Left ventricle myocardium inferior (tissue), 1 donor: ENCODE results near the gene TCTN2. TPM values are rescaled to one million over a fixed set of nuclear protein-coding genes. Genes with fewer than 3 reads are reported as not detected.

Source experiments
- DNase-seq: peaks from one replicate; pipeline ENCODE4 v3.0.0-alpha.2; 2020
- H3K27ac ChIP-seq: fragments of 200-600 bp; replicated peaks from 2 replicates; pipeline ENCODE4 v1.8.0; 2021
- H3K27me3 ChIP-seq: fragments of 200-600 bp; 2 replicates; pipeline ENCODE4 v1.8.0; 2021; ENCODE audit warnings: low read depth
- H3K36me3 ChIP-seq: fragments of 200-600 bp; 2 replicates; pipeline ENCODE4 v1.8.0; 2021
- H3K4me1 ChIP-seq: fragments of 200-600 bp; 2 replicates; pipeline ENCODE4 v1.8.0; 2021
- H3K4me3 ChIP-seq: fragments of 200-600 bp; 2 replicates; pipeline ENCODE4 v1.8.0; 2021; ENCODE audit warnings: mild to moderate bottlenecking, moderate library complexity
- H3K9me3 ChIP-seq: fragments of 200-600 bp; replicated peaks from 2 replicates; pipeline ENCODE4 v1.8.0; 2021
- CTCF ChIP-seq: fragments of 200-600 bp; IDR thresholded peaks from 2 replicates; pipeline ENCODE4 v1.8.0; 2021; ENCODE audit warnings: antibody characterized with exemption, mild to moderate bottlenecking, borderline replicate concordance
- intact Hi-C: fragments of 100-400 bp; cut with micrococcal nuclease; formaldehyde crosslinking; loops from one replicate; pipeline ENCODE4 v1.11.0; 2022
- total RNA-seq: library from RNA; stranded (reverse); fragmentation: NEBNext Ultra II Directional; extraction: Animal tissue kit (Norgen Biotek cat#: 25700); gene quantifications from one replicate; pipeline ENCODE4 v1.2.1, GENCODE V29; 2021
- donor health status: DM: no; HTN: yes; CAD: no; lungs with severe emphysema.

The TCTN2 gene
- total RNA-seq, 1 donor from 2014 or later = 3.9 TPM

GRCh38 chr12:123707466-123707865 is 36.6 kb downstream of the TCTN2 start:
- no peak overlapping the region for H3K4me3 ChIP-seq
- H3K36me3 ChIP-seq = peaks cover 21% of the 10 kb centered on the region
- no peak overlapping the region for H3K27ac ChIP-seq
- H3K4me1 ChIP-seq = peaks cover 10% of the 10 kb centered on the region
- H3K27me3 ChIP-seq = no peaks in the 10 kb centered on the region
- intact Hi-C loops = no loop called here
- DNase-seq = no peak
- H3K9me3 ChIP-seq = no peaks in the 10 kb centered on the region
- no peak for TF ChIP-seq CTCF

GRCh38 chr12:123712780-123713319 is 41.9 kb downstream of the TCTN2 start:
- Histone ChIP-seq H3K9me3 (no peaks in the 10 kb centered on the region), H3K27me3 (no peaks in the 10 kb centered on the region), H3K4me3 (peak overlapping the region; percentile 100), H3K4me1 (peaks cover 40% of the 10 kb centered on the region), H3K36me3 (no peaks in the 10 kb centered on the region), H3K27ac (peak overlapping the region; percentile 81)
- TF ChIP-seq CTCF = no peak
- intact Hi-C loops = no loop called here
- DNase-seq = no peak

GRCh38 chr12:123713398-123713797 is 42.5 kb downstream of the TCTN2 start:
- TF ChIP-seq CTCF = no peak
- Histone ChIP-seq H3K36me3 (no peaks in the 10 kb centered on the region), H3K27ac (no peak overlapping the region)

GRCh38 chr12:123713823-123714585 is 43.1 kb downstream of the TCTN2 start:
- Histone ChIP-seq H3K27ac (no peak overlapping the region), H3K9me3 (no peaks in the 10 kb centered on the region), H3K4me1 (peaks cover 40% of the 10 kb centered on the region), H3K4me3 (peak overlapping the region; percentile 100), H3K27me3 (no peaks in the 10 kb centered on the region), H3K36me3 (peaks cover 3% of the 10 kb centered on the region)
- DNase-seq = no peak
- intact Hi-C loops = no loop called here
- TF ChIP-seq CTCF = no peak

More at GRCh38 chr12:123713398-123713797, 42.5 kb downstream of the TCTN2 start:
- intact Hi-C loops = no loop called here
- Histone ChIP-seq H3K27me3 (no peaks in the 10 kb centered on the region), H3K4me3 (peak overlapping the region; percentile 100), H3K9me3 (no peaks in the 10 kb centered on the region), H3K4me1 (peaks cover 40% of the 10 kb centered on the region)
- DNase-seq = no peak

GRCh38 chr12:123715195-123715594 is 44.3 kb downstream of the TCTN2 start:
- no peak for DNase-seq
- intact Hi-C loops = no loop called here
- H3K27me3 ChIP-seq = no peaks in the 10 kb centered on the region
- no peaks in the 10 kb centered on the region for H3K9me3 ChIP-seq
- TF ChIP-seq CTCF = no peak
- H3K4me1 ChIP-seq = peaks cover 51% of the 10 kb centered on the region
- H3K36me3 ChIP-seq = peaks cover 14% of the 10 kb centered on the region
- H3K4me3 ChIP-seq = no peak overlapping the region
- no peak overlapping the region for H3K27ac ChIP-seq
